ENCODE measurements around the gene TMPRSS9. TPM values are rescaled to one million over a fixed set of nuclear protein-coding genes. Genes with fewer than 3 reads are reported as not detected.

TMPRSS9 gene
- total RNA-seq, 2 donors from 2014 or later = 0.25 TPM; not detected in 1

DNA sequence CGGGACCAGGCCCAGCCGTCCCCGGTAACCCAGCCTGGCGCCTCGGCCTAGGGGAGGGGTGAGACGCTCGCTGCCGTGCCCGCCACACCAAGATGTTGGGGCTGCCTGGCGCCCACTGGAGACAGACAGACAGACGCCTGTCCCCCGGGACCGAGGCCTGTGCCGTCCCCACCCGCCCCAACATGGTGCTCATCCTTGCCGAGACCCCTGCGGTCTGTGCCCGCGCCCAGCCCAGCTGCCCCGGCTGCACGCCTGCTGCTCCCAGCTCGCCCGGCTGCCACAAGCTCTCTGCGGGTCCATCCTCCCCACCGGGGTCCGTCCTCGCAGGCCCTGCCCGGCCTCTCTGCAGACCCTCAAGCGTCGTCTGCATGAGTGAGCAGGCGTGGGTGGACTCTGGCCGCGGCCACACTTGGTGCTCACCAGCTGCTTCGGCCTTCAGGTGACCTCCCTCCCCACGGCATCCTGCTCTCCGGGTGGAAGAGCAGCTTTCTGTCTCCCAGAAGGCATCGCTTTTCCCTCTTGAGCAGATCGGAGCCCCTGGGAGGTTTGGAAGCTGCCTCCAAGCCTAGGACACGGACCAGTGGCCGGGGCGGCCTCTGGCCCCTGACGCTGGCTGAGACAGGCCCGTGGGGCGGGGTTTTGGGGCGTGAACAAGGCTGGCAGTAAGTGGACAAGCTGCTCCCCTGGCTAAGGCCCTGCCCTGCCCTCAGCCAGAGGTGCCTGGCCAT is 6.7 kb upstream of the TMPRSS9 start:
- Histone ChIP-seq H3K27me3 (no peaks in the 10 kb centered on the region), H3K9me3 (no peaks in the 10 kb centered on the region), H3K9ac (ENCODE audit: low read depth in 2 of 2, low read length in 2 of 2) (no peak overlapping the region), H3K36me3 (no peaks in the 10 kb centered on the region), H3K4me3 (no peak overlapping the region), H3K27ac (no peak overlapping the region), H3K4me1 (no peaks in the 10 kb centered on the region)
- no peak for DNase-seq
- TF ChIP-seq, protein P1, sequence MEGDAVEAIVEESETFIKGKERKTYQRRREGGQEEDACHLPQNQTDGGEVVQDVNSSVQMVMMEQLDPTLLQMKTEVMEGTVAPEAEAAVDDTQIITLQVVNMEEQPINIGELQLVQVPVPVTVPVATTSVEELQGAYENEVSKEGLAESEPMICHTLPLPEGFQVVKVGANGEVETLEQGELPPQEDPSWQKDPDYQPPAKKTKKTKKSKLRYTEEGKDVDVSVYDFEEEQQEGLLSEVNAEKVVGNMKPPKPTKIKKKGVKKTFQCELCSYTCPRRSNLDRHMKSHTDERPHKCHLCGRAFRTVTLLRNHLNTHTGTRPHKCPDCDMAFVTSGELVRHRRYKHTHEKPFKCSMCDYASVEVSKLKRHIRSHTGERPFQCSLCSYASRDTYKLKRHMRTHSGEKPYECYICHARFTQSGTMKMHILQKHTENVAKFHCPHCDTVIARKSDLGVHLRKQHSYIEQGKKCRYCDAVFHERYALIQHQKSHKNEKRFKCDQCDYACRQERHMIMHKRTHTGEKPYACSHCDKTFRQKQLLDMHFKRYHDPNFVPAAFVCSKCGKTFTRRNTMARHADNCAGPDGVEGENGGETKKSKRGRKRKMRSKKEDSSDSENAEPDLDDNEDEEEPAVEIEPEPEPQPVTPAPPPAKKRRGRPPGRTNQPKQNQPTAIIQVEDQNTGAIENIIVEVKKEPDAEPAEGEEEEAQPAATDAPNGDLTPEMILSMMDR (IDR thresholded peaks at IDR 0.05) = no peak
- intact Hi-C loops (cut with DNase I) = no loop called here

DNA sequence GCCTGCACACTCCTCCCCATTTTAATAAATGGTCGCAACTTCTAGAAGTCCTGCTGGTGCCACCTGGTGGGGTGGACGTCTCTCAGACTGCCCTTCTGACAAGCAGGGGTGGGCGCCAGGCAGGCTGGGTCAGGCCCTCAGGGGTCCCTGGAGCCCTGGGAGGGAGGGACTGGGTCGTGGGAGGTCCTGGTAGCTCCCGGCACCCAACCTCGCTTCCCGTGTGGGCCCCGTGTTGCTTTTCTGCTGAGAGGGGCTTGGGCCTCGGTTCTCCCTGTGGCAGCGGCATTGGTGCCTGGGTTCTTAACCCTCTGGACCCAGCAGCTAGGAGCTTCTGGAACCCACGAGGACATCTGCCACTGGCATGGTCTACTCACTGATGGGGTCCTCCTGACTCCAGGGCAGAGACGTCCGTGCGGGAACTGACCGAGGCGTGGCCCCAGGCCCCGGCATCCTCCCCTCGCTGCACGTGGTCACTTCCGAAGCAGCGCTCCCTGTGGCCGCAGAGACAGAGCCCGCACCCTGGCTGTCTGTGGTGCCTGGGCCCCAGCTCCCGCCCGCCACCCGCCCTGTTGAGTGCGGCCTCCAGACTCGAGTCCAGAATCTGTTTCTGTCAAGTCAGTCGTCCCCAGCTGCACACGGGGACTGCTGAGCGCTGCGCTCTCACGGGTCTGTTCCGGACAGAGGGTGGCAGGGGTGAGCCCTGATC is 6.0 kb upstream of the TMPRSS9 start:
- Histone ChIP-seq H3K27ac (no peak overlapping the region), H3K36me3 (no peaks in the 10 kb centered on the region), H3K4me3 (no peak overlapping the region), H3K9me3 (no peaks in the 10 kb centered on the region), H3K27me3 (no peaks in the 10 kb centered on the region), H3K9ac (ENCODE audit: low read depth in 2 of 2, low read length in 2 of 2) (no peak overlapping the region), H3K4me1 (no peaks in the 10 kb centered on the region)
- TF ChIP-seq, protein P1 (IDR thresholded peaks at IDR 0.05) = no peak
- DNase-seq = no peak
- intact Hi-C loops (cut with DNase I) = no loop called here

DNA sequence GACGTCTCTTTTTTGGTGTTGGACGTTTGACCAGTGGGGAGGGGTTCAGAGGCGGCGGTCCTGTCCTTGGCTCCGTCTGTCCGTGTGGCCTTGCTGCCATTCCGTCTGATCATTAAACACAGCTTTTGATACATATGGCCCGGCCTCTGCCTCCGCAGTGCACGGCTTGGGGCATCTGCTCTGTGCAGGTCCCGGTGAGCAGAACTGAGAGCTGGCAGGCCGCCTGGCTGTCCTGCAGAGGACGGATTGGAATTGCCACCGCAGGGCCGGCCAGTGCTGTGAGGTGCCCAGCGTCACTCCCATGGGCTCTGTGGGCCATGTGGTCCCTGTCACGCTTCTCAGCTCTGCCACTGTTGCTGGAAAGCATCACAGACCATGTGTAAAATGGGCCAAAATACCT is 5.4 kb upstream of the TMPRSS9 start:
- Histone ChIP-seq H3K4me1 (no peaks in the 10 kb centered on the region), H3K9me3 (no peaks in the 10 kb centered on the region), H3K4me3 (no peak overlapping the region), H3K27me3 (peaks cover 4% of the 10 kb centered on the region), H3K27ac (no peak overlapping the region), H3K9ac (ENCODE audit: low read depth in 2 of 2, low read length in 2 of 2) (no peak overlapping the region), H3K36me3 (no peaks in the 10 kb centered on the region)
- TF ChIP-seq, protein P1 (IDR thresholded peaks at IDR 0.05) = no peak
- intact Hi-C loops (cut with DNase I) = no loop called here
- no peak for DNase-seq

DNA sequence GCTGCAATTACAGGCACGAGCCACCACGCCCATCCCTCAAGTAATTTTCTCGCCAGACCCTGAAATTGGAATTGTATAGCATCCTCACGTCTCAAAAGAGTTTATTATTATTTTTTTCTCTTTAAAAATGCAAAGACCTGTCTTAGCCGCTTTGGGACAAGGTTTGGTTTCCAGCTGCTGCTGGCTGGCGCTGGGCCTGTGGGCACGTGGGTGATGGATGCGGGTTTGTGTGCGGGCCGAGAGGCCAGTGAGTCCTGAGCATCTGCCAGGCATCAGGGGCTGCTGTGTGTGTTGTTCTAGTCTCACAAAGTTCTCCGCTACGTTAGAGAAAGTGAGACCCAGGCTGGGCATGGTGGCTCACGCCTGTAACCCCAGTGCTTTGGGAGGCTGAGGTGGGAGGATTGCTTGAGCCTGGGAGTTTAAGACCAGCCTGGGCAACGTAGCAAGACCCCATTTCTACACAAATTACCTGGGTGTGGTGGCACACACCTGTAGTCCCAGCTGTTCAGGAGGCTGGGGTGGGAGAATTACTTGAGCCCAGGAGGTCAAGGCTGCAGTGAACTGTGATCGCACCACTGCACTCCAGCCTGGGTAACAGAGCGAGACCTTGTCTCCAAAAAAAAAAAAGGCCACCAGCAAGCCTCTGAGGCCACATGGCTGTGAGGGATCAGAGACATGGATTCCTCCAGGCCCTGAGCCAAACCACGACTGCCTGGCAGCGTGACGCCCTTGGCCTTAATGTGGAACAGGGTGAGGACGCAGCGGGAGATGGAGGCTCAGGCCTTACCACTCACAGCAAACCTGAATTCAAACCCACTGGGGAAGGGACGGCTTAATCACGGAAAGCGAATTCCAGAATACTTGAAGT is 4.7 kb upstream of the TMPRSS9 start:
- Histone ChIP-seq H3K9ac (ENCODE audit: low read depth in 2 of 2, low read length in 2 of 2) (no peak overlapping the region), H3K4me3 (no peak overlapping the region), H3K4me1 (no peaks in the 10 kb centered on the region), H3K27ac (no peak overlapping the region), H3K9me3 (no peaks in the 10 kb centered on the region), H3K36me3 (no peaks in the 10 kb centered on the region), H3K27me3 (peaks cover 11% of the 10 kb centered on the region)
- no peak for DNase-seq
- TF ChIP-seq, protein P1 (IDR thresholded peaks at IDR 0.05) = no peak
- intact Hi-C loops (cut with DNase I) = no loop called here

DNA sequence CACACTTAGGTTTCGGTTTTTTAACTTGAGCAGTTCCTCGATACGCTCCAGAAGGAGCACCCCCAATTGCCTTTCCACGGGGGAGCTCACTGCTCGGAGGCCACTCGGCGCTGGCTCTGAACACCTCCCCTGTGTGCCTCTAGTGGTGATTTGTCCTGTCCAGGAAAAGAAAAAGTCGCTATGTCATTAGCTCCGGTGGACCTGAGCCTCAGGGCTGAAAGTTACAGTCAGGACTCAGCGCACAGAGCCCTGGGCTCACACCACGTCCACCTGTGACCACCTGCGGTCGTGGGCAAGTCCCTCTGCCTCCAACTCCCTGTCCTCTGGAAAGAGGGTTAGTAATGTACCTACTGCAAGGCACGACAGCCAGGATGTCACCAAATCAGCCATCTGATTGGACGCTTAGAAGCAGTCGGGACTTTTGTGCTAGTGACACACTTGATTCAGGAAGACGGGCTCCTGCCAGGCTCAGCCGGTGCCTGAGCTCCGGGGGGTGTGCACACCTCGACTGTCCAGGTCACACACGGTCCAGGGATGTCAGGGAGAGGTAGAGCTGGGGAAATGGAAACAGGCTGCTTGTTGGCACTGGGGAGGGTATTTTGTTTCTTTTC is 3.9 kb upstream of the TMPRSS9 start:
- Histone ChIP-seq H3K4me1 (no peaks in the 10 kb centered on the region), H3K36me3 (no peaks in the 10 kb centered on the region), H3K9ac (ENCODE audit: low read depth in 2 of 2, low read length in 2 of 2) (no peak overlapping the region), H3K27ac (no peak overlapping the region), H3K9me3 (no peaks in the 10 kb centered on the region), H3K4me3 (no peak overlapping the region), H3K27me3 (peaks cover 15% of the 10 kb centered on the region)
- no peak for DNase-seq
- TF ChIP-seq, protein P1 (IDR thresholded peaks at IDR 0.05) = no peak
- intact Hi-C loops (cut with DNase I) = no loop called here

Data from colonic mucosa (tissue), 4 donors.